Inferior parietal cortex (tissue), 1 donor: ENCODE data around the gene DCAF8.
A peak's percentile ranks its signal among the peaks of the same experiment; 100 is the strongest.
"Not testable (repeated sequence)": the region's sequence is repeated elsewhere in the genome, so short reads cannot be mapped to it uniquely, and the experiment has no call there.

ENCODE experiments used
- DNase-seq: peaks from one replicate; pipeline ENCODE4 v3.0.0-alpha.2; 2016; ENCODE audit errors: extremely low spot score

Gene DCAF8

DNA sequence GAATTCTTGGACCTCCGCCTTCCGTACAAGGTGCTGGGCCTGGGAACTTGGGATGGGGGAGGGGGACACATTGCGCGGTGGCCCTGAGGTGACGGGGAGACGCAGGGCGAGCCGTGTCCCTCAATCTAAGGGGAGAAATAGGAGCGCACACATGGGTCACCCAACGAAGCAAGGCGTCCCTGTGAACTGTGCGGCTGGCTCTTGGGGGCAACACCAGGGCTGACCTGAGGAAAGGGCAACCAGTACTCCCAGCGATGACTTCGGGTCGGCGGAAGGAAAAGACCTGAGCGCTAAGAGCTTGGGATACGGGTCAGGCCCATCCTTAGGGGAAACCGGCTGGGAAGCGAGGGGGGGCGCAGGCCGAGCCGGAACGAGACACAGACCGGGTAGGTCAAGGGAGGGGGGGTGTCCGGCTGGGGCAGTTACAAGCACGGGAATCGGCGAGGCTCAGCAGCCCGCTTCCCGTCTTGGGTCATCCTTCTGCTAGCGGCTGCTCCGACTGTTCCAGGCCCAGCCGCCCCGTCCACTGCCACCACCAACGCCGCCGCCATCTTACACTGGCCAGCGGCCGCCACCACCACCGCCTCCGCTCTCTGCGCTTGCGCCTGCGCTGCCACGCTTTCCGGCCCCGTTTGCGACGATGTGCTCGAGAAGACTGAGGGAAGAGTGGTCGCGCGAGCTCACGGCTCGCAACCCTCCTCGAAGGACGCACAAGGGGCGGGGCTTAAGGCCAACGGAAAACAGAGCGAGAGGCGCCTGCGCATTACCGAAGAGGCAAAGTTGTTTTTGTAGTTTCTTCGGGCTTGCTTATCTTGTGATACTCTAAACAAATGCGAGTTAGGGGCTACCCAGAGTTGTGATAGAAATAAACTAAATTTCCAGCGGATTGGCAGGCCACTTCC, at the start of gene DCAF8:
Gene DCAF8, minus strand, starts transcription at position 657 of the 902 bp plus-strand sequence. CDS start 18,541 bp downstream, outside the sequence.
- peak; percentile 99 for DNase-seq

DNA sequence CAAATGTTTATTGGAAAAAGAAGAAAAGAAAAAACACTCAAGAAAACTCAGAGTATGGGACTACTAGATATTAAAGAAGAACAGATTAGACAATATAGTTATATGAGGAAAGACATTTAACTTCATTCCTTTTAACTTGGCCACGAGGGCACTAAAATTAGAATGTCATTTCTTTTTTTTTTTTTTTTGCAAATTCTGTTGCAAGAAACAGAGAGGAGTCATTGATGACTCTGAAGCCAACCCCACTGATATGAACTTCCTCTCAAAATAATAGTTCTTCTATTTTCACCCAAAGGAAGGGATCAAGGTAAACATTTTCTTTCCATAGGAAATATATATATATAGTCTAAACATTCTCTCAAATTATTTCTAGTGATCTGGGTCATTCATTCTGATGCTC, 47.2 kb upstream of the DCAF8 start:
- DNase-seq: no peak

DNA sequence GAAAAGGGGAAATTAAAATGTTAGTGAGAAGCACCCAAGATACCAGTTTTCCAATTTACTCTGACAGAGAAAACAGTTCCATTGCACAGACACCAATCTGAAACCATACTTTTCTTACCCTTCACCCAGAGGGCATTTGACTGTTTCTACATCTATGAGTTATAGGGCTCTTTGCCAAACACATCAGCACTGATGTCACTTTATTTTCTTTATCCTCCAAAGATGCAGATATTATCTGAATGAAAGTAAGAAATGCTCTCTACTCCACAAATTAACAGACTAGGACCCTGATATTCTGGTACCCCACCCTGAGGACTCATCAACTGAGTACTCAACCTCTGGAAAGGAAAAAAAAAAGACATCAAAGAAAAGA, 46.8 kb upstream of the DCAF8 start:
- DNase-seq: no peak

DNA sequence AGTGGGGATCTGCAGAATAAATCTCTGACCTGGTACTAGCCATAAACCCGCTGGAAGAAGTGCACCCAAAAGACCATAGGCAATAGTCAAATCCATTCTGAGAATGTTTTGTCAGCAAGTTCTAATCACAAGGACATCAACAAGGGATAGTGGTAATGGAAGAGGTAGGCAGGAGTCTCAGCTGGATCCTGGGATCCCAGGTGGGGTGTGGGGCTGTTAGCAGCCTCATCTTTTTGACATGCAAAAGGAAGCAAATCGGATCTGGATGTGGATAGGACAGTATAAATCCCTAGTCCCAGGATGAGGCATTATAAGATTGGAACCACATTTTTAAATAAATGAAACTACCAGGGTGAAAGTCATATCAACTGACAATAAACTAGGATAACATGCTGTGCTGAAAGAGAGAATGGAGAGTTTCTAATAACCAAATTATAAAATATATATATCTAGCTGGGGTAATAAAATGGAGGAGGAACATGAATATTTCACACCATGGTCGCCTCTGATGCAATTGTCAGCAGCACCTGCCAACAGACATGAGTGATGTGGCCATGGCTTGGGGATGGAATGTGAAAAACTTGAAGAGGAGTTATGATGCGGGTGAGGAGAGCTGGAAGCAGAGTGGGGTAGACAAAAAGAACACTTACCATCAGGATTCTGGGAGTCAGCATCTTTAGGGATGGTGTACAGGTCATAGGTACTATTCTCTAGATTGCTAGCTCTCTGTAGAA, 46.3 kb upstream of the DCAF8 start:
- DNase-seq: no peak

DNA sequence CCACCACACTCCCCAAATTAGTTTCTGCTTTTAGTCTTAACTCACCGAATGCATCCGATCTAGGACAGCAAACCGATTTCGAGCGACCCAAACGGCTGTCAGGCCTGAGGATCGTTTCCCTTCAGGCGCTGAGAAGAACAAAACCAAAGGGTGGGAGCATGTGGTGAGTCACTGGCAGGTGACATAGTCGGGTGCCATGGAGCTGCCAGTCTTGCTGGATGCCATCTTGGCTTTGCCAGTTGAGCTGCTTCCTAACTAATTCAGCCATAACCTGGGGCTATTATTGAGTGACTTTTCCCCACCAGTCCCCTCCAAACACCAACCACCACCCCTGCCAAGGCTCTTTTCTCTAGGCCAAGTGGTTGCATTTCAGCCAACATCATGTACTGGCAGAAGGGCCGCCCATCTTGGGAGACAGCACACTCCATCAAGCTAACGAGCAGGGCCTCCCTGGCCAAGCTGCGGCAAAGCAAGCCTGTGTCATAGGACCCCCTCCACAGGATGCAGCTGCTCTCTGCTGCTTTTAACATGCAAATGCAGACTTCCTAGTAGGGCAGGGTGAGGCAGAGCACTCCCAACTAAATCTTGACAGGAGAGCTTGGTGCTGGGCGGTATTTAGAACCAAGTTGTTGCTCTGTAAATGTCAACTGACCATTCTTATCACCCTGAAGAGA, 44.9 kb upstream of the DCAF8 start:
- DNase-seq: no peak

DNA sequence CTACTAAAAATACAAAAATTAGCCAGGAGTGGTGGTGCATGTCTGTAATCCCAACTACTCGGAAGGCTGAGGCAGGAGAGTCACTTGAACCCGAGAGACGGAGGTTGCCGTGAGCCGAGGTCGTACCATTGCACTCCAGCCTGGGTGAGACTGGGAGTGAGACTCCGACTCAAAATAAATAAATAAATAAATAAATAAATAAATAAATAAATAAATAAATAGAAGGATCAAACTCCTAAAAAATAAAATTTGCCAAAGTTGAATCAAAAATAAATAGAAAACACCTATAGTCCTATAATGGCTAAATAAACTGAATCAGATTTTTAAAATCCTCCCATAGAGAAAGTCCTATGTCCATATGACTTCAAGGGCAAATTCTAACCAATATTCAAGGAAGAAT, 37.8 kb upstream of the DCAF8 start:
- DNase-seq: no peak

DNA sequence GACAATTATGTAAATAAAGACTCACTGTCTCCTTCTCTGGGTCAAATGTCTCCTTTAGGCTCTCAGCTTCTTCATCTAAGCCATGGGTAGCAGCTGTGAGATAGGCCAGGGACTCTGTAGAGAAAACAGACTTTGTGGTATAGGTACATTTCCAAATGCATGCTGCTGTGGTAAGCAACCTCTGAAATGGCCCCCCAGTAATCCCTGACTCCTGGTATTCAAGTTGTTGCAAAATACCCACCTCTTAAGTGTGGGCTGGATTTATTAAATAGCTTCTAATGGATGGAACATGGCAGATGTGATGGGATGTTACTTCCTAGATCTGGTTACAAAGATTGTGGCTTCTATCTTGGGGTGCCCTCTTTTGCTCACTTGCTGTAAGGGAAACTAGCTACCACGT, 33.7 kb upstream of the DCAF8 start:
- DNase-seq: no peak

DNA sequence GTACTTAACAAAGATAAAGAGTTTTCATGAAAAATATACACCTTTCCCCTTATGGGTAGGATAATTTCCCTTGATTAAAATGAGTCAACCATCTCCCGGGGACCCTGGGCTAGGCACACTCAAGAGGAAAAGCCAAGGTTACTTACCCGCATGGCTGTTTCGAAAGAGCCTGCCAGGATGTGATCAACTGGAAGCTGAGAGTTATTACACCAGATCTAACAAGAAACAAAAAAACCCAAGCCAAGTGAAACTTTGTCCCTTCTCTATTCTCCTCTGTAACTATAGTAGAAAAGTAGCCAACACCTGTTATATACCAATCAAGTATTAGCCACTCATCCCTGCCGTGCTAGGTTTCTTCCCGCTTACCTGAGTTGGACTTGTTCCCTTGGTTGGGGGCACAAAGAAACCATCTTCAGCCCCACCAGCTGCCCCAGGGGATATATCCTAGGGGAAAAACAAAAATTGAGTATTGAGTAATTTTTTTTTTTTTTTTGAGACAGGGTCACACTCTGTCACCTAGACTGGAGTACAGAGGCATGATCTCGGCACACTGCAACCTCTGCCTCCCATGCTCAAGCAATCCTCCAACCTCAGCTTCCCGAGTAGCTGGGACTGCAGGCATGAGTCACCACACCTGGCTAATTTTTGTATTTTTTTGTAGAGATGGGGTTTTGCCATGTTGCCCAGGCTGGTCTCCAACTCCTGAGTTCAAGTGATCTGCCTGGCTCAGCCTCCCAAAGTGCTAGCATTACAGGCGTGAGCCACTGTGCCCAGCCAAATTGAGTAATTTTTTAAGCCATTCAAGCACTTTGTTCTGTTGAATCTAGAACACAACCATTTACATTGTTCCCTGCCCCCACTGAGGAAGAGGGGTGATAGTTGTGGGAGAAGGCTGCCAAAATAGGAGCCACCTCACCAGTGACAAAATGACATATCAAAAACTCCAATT, 30.9 kb upstream of the DCAF8 start:
- no peak for DNase-seq

DNA sequence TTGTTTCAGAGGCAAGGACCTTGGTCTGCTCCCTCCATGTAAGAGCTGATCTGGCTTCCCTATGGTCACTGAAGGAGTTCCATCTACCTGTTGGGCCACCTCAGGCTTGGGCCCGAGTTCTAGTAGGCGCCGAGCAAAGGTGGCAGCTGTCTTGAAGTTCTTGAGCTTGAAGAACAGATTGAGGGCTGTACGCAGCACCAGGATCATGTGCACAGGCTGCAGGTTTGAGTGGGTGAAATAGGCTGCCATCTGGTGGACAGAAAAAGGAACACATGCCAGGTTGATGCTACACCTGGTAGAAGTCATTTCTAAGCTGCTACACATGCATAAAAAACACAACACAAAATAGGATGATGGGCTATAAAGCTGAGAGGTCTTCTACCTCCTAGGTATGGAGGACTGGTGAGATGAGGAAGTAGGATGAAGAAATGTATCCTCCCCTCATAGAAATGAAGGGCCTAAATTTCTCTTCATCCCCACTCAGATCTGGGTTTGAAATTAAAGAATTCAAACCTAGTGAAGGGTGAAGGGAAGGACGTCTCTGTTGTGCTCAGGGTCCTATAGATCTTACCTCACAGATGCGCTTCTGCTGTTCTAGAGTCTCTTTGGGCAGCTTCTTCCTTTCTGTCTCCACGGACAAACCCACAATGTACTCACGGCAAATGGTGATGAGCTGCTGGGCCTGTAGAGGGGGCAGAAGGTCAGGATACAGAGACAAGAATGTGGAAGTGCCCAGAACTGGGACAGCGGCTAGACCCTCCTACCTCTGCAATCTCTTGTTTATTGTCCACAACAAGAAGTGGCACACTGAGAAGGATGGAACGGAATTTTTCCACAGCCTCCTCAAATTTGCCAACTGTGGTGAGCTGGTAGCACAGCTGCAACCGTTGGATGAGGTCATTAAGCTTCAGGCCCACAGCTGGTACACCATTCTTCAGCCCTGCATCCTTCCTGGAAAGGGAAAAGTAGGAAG, 29.2 kb upstream of the DCAF8 start:
- DNase-seq: peak; percentile 76

DNA sequence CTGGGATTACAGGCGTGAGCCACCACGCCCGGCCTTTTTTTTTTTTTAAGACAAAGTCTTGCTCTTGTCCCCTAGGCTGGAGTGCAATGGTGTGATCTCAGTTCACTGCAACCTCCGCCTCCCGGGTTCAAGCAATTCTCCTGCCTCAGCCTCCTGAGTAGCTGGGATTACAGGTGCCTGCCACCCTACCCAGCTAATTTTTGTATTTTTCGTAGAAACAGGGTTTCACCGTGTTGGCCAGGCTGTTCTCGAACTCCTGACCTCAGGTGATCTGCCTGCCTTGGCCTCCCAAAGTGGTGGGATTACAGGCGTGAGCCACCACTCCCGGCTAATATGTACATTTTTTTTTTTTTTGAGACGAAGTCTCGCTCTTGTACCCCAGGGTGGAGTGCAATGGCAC, 25.4 kb upstream of the DCAF8 start:
- DNase-seq: not testable (repeated sequence)

DNA sequence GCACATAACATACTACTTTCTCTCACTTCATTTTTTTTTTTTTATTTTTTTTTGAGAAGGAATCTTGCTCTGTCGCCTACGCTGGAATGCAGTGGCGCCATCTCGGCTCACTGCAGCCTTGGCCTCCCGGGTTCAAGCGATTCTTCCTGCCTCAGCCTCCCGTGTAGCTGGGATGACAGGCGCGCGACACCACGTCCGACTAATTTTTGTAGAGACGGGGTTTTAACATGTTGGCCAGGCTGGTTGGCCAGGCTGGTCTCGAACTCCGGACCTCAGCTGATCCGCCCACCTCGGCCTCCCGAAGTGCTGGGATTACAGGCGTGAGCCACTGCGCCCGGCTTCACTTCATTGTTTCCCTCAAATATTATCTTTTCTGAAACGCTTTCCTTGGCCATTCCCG, 23.2 kb upstream of the DCAF8 start:
- no peak for DNase-seq

DNA sequence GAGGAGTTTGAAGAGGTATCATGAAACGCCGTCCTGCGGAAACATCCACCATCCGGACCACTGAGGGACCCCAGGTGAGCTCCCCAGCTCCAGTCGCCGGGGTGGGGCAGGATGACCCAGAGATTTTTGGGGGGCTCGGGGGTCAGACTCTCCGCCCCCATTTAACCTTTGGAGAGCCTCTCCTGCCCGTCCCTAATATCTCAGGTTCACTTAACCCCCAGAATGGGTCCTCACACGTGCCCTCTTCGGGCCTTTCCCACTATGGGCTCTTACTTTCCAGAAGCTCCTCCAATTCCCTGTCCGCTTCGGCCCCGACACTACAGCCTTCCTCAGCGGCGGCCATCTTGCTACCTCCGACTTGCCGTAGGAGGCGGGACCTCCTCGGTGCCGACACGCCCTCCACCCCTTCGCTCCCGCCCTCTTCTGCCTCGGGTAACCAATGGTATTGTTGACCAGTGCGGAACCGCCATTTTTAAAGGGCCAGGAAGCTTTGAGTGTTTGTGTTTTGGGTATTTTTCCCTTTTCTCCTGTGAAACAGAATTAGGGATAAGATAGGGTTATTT, 22.5 kb upstream of the DCAF8 start, which contains the start of gene PEX19:
Gene PEX19, minus strand, starts transcription at position 352 of the 563 bp plus-strand sequence. Its CDS starts 9 bp downstream, at position 343.
- DNase-seq: peak; percentile 95

DNA sequence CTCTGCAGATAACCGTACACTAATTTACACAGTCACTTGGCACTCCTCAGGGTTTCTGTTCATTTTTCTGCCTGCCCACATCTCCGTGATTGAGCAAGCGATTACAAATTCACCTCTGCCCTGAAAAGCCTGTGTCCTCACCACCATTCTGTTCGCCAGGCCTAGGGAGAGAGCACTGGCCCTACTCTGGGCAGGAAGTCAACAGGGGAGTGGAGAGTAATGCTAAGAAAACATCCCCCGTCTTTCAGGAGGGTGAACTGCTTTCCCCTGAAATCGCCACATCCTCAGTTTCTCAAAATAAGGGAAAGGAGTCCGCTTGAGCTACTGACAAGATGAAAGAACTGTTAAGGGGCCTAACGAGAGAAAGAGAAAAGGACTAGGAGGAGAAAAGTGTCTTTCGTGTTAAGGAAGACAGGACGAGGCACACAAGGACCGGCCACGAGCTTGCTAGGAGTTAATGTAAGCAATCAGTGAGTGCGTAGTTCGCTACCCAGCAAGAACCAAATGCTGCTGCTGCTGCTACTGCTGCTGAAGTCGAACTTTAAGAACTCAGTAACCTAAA, 22.0 kb upstream of the DCAF8 start:
- DNase-seq: no peak

DNA sequence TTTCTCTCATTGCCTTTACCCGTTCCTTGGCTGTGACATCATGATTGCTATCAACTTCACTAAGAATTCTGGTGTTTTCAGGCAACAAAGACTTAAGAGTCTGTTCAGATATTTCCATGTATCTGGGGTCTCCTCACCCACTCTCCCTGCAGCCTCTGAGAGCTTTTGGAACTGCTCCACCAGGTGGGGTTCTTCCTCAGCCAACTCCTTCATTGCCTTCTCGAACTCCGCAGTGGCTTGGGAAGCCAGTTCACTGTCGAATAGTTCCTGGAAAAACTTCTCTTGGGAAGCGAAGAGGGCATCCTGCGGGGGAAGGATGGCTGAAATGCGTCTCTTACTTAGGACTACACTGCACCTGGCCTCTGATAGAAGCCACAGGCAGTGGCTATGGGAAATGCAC, 20.5 kb upstream of the DCAF8 start:
- DNase-seq: no peak

DNA sequence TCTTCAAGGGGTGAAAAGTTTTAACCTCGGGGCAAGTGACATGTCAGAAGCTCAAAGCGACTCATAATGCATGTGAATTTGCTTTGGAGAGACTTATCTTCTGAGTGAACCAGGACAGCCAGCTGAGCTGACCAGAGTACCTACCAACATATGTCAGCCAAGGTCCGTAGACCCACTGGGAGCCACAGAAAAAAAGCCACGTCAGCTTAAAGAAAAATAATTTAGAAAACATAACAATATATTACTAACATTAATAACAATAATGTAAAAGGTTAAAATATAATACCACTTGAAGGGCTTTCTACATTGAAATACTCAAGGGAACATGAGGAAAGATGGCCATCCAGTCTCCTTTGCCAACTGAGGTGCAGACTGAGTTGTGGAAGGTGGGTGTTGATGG, 15.6 kb upstream of the DCAF8 start:
- DNase-seq: no peak

DNA sequence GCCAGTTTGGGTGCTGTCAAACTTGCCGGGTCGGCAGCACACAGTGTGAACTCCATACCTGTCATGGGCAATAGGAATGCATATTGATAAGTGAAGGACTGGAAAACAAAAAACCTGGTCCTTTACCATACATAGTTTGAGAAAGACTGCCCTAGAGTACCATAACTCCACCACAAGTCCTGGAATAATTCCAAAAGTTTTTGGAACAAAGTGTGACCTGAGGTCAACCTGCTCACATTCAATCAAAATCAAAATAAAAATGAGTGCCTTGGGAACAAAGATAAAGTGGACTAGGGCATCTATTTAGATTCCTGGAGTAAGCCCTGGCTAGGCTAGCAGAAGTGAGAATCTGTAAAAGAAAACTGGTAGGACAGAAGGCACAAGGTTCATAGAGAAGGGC, 15.0 kb upstream of the DCAF8 start:
- no peak for DNase-seq

DNA sequence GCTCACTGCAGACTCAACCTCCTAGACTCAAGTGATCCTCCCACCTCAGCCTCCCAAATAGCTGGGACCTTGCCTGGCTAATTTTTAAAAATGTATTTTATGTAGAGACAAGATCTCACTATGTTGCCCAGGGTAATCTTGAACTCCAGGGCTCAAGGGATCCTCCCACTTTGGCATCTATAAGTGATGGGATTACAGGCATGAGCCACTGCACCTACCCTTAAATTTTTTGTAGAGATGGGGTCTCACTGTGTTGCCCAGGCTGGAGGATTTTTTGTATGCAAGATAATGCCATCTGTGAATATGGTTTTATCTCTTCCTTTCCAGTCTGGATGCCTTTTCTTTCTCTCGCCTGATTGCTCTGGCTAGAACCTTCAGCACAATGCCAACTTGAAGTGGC, 8.7 kb upstream of the DCAF8 start:
- no peak for DNase-seq

DNA sequence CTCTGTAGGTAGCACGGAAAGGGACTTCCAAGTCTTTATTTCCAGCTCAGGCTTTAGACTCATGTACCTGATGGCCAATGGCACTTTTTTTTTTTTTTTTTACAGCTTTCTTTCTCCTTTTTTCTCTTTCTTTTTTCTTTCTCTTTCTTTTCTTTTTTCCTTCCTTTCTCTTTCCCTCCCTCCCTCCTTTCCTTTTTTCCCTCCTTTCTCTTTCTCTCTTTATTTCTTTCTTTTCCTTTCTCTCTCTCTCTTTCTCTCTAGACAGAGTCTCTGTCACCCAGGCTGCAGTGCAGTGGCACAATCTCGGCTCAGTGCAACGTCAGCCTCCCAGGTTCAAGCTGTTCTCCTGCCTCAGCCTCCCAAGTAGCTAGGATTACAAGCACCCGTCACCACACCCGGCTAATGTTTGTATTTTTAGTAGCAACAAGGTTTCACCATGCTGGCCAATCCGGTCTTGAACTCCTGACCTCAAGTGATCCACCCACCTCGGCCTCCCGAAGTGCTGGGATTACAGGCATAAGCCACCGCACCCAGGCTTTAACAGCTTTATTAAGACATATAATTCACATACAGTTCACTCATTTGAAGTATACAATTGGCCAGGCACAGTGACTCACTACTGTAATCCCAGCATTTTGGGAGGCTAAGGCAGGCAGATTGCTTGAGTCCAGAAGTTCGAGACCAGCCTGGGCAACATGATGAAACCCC, 5.1 kb upstream of the DCAF8 start:
- no peak for DNase-seq

DNA sequence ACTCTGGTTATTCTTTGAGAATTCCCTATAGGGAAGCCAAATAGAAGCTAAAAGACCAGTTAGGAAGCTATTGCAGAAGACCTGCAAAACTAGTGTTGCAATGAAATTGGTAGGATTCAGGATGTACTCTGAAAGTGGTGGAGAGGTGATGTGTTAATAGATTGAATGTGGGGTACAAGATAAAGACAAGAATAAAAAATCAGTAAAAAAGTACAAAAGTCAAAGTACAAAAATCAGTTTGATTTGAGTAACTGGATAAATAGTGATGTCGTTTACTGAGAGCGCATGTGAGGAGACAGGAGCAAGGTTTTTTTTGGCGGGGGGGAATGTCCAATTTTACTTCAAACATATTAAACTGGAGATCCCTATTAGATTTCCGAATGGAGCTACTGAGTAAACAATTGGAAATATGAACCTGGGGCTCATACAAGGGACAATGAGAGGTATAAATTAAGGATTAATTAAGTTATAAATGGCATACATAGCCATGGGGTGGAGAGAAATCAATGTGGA, 2.5 kb upstream of the DCAF8 start:
- DNase-seq: no peak
